HG03280 (cell line): ENCODE measurements around the gene ASPM.
"Not testable (repeated sequence)": the region's sequence is repeated elsewhere in the genome, so short reads cannot be mapped to it uniquely, and the experiment has no call there.

Source experiments
- ATAC-seq: cut with Tn5 transposase; IDR thresholded peaks from one replicate; pipeline ENCODE4 v1.9.1; 2021; ENCODE audit warnings: mild to moderate bottlenecking, moderate library complexity; ENCODE audit not compliant: unreplicated experiment

ASPM gene

GRCh38 chr1:197081117-197081753 is 65.2 kb downstream of the ASPM start:
- no peak for ATAC-seq

DNA sequence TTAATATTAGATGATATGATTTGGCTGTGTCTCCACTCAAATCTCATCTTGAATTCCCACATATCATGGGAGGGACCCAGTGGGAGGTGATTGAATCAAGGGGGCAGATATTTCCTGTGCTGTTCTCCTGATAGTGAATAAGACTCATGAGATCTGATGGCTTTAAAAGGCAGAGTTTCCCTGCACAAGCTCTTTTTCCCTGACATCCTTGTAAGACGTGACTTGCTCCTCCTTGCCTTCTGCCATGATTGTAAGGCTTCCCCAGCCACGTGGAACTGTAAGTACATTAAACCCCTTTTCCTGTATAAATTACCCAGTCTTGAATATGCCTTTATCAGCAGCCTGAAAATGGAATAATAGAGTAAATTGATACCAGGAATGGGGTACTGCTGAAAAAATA is 66.1 kb downstream of the ASPM start:
- ATAC-seq: no peak

DNA sequence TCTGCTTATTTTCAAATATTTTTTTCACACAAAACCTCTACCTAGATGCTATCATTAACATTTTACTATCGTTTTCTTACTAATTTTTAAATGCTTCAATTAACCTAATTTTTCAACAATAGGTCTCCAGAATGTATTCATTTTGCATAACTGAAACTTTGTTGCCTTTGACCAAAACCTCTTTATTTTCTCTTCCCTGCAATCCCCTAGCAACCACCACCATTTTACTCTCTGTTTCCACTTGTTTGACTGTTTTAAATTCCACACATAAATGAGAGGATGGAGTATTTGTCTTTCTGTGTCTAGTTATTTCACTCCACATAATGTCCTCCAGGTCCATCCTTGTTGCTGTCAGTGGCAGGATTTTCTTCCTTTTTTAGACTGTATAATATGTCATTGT is 69.9 kb downstream of the ASPM start:
- no peak for ATAC-seq

- no peak for ATAC-seq
Observed at GRCh38 chr1:197073978-197074377, 72.5 kb downstream of the ASPM start.

- ATAC-seq: no peak
Observed at GRCh38 chr1:197067457-197067818, 79.0 kb downstream of the ASPM start.

DNA sequence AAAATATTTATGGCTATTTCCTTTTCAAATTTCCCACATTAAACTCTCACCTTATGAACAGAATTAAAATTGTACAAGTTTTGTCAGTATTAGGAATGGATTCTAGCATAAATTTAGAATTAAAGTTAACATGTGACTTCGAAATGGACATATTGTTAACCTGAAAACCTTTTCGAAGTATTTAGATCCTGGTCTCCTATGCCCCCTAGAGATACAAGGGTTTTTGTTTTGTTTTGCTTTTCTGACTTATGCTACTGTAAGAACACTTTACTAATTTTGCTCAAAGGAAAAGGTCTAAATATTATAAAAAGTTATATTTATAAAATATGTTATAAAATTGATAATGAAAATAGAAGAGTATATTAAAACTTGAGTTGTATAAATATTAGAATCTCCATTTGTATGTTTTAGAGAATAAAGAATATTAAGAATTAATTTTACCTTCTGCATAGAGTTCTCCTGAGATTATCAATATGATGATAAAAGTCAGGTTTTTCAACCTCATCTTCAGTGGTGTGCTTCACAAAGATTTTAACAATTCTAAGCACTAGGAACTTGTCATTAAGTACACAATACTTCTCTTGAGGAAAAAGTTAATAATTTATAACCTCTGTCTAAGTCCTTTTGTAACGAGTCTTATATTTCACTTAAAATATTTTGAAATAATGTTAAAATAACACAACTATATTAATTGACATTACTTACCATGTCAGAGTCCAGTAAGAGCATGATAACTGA is 79.6 kb downstream of the ASPM start, which contains the start of gene F13B:
Gene F13B (minus strand): TSS at position 542 of the 738 bp plus-strand sequence. CDS start 37 bp downstream, at position 505.
- no peak for ATAC-seq

DNA sequence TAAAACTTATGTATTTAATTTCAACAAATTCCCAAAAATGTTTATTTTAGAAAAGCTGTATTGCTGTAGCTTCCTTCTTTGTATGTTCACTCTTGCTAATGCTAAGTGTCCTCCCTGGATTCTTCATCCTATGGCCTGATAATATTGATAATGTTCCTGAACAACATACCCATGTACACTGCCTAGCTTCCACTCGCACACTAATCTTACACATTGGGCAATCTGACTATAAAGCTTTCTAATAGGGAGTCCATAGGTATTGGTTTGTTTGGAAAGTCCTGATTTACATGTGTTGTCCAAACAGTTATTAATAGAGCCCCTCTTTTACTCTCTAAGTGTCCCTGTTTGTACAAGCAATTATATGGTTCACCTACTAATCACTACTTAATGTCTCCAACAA is 80.2 kb downstream of the ASPM start:
- no peak for ATAC-seq

- ATAC-seq: no peak
Observed at GRCh38 chr1:197065559-197065958, 80.9 kb downstream of the ASPM start.

DNA sequence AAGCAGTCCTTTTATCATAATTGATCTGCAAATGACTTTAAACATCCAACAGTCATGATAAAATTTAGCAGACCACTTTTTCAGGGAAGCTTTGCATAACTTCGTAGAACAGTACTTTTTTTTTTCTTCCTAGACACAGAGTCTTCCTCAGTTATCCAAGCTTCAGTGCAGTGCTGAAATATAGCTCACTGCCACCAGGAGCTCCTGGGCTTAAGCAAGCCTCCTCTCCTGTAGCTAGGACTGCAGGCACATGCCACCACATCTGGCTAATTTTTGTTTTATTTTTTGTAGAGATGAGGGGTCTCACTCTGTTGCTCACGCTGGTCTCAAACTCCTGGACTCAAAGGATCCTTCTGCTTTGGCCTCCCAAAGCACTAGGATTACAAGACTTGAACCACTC is 83.3 kb downstream of the ASPM start:
- ATAC-seq: no peak

DNA sequence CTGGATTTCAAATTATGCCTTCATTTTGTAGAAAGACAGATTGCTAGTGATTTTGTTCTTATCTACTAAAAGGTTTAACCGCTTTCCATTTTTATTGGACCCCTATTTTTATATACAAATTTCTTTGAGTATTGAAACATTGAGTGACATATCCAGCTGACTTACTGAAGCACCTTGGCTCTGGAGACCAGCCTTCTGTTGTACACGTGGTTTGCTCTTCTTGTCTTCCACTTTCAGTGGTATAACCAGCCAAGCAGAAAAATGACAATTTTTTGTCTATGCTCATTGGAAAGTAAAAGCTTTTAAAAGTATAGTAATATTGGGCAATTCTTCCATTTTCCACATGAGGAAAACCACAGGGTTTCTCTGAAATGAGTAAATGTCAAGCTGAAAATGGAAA is 83.8 kb downstream of the ASPM start:
- peak; percentile 79 for ATAC-seq

- no peak for ATAC-seq
Observed at GRCh38 chr1:197049100-197049499, 97.4 kb downstream of the ASPM start.

DNA sequence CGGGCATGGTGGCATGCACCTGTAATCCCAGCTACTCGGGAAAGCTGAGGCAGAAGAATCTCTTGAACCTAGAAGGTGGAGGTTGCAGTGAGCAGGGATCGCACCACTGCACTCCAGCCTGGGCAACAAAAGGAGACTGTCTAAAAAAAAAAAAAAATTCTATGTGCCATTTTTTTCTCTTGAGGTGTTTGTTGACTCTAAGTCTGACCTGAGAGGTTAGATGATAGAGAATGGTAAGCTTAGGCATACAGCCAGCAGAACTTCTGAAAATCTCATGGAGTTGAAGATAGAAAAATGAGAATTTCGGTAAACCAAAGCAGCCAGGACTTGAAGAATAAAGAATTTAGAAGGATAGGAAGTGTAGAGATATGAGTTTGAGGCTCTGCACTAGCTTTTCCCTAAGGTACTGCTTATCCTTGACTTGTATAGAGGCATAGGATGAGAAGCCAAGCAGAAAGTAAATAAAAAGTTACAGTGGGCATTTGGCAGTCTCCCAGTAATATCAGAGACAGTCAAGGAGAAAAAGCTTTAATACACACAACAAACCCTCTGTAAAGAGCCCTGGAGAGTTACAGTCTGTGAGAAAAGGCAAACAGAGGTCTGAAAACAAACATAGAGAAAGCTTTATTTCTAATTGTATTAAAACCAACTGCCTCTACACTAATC is 103.7 kb downstream of the ASPM start:
- ATAC-seq: no peak

DNA sequence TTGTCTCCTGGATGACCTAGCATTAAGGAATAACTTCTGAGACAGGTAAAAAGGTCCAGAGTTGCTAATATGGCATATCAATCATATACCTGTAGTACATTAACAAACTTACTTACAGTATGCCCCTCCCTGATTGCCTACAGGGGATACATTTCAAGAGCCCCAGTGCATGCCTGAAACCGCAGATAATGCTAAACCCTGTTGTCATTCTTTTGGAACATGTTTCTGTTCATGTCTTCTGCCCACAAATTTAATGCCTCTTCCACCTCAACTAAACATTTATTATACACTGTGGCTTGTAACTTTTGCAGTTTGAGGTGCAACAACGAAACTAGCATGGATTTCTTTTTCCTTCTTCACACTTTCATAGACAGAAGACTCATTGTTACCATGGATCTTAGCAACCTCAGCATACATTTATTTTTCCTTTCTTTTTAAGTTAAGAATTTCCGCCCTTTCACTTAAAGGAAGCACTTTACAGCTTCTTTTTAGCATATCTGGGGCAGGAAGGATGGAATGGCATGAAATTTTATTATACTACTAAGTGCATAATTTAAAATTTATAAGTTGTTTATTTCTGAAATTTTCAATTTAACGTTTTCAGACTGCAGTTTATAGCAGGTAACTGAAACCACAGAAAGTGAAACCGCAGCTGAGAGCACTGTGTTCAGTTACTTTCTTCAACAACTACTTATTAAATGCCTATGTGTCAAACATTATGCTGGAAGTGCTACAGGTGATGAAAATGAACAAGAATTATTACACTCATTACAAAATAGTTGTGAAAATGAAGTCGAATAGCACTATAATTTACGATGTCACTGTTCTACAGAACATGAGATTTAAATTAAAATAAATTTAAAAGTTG is 104.7 kb downstream of the ASPM start:
- peak; percentile 71 for ATAC-seq

- ATAC-seq: no peak
Observed at GRCh38 chr1:197036861-197037260, 109.6 kb downstream of the ASPM start.

- ATAC-seq: not testable (repeated sequence)
Observed at GRCh38 chr1:197034631-197035339, 111.7 kb downstream of the ASPM start.
